Activated naive CD4-positive, alpha-beta T cell treated with anti-CD3 and anti-CD28 coated beads, Interleukin-2, amount 10 ng/mL, durations not matched to agents 7 days and 5 days (primary cell): ENCODE measurements around the gene MPC2.
"Not testable (repeated sequence)": the region's sequence is repeated elsewhere in the genome, so short reads cannot be mapped to it uniquely, and the experiment has no call there.

ENCODE experiments used
- CTCF ChIA-PET: fragments of 350-600 bp; sonication (Branson Sonifier 250); formaldehyde crosslinking; loops from one replicate; lab custom pipeline; 2021; ENCODE audit warnings: antibody characterized with exemption; lab: Charles Lee
- DNase-seq: peaks from one replicate; pipeline ENCODE4 v3.0.0-alpha.2; 2020
- H3K27ac Mint-ChIP-seq: one replicate; pipeline ENCODE4 v1.8.0; 2021; ENCODE audit warnings: mild to moderate bottlenecking, moderate library complexity, mixed read lengths
- H3K27me3 Mint-ChIP-seq: one replicate; pipeline ENCODE4 v1.8.0; 2021; ENCODE audit warnings: mild to moderate bottlenecking, mixed read lengths
- H3K36me3 Mint-ChIP-seq: one replicate; pipeline ENCODE4 v1.8.0; 2021; ENCODE audit warnings: mixed read lengths
- H3K4me1 Mint-ChIP-seq: one replicate; pipeline ENCODE4 v1.8.0; 2021; ENCODE audit warnings: mixed read lengths
- H3K4me3 Mint-ChIP-seq: one replicate; pipeline ENCODE4 v1.8.0; 2021; ENCODE audit warnings: mild to moderate bottlenecking, moderate library complexity, mixed read lengths
- H3K9me3 Mint-ChIP-seq: one replicate; pipeline ENCODE4 v1.8.0; 2021; ENCODE audit warnings: mixed read lengths

Gene MPC2

DNA sequence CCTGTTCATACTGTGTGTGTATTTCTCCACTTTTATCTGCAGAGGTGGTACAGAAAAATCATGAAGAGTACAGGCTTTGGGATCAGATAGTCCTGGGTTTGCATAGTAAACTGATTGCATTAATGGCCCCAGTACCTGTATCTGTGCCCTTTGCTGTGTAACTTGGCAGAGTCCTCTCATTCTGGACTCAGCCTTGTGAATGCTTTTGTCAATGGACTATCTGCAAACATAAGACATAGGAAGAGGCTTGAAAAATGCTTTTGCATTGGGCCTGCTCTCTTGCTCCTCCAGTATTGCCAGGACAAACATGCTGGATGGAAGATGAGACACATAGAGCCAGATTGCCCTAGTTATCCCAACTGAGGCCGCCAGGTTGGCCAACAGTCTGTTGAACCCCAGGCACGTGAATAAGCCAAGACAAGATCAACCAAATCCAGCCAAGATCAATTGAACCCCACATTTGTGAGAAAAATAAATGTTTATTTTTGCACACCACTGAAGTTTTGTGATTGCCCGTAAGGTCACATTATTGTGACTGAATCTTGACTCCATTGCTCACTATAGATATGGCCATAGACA, 60.2 kb downstream of the MPC2 start:
- H3K27me3 Mint-ChIP-seq: peaks cover 13% of the 10 kb centered on the region
- DNase-seq: no peak
- CTCF ChIA-PET: no interaction called here
- H3K27ac Mint-ChIP-seq: no peak overlapping the region
- no peak overlapping the region for H3K4me3 Mint-ChIP-seq
- H3K9me3 Mint-ChIP-seq: no peaks in the 10 kb centered on the region
- no peaks in the 10 kb centered on the region for H3K36me3 Mint-ChIP-seq
- H3K4me1 Mint-ChIP-seq: no peaks in the 10 kb centered on the region

GRCh38 chr1:167871331-167871730, 65.5 kb downstream of the MPC2 start:
- no peaks in the 10 kb centered on the region for H3K36me3 Mint-ChIP-seq
- CTCF ChIA-PET: no interaction called here
- no peaks in the 10 kb centered on the region for H3K4me1 Mint-ChIP-seq
- H3K4me3 Mint-ChIP-seq: no peak overlapping the region
- no peak overlapping the region for H3K27ac Mint-ChIP-seq
- H3K27me3 Mint-ChIP-seq: no peaks in the 10 kb centered on the region
- no peak for DNase-seq
- no peaks in the 10 kb centered on the region for H3K9me3 Mint-ChIP-seq

DNA sequence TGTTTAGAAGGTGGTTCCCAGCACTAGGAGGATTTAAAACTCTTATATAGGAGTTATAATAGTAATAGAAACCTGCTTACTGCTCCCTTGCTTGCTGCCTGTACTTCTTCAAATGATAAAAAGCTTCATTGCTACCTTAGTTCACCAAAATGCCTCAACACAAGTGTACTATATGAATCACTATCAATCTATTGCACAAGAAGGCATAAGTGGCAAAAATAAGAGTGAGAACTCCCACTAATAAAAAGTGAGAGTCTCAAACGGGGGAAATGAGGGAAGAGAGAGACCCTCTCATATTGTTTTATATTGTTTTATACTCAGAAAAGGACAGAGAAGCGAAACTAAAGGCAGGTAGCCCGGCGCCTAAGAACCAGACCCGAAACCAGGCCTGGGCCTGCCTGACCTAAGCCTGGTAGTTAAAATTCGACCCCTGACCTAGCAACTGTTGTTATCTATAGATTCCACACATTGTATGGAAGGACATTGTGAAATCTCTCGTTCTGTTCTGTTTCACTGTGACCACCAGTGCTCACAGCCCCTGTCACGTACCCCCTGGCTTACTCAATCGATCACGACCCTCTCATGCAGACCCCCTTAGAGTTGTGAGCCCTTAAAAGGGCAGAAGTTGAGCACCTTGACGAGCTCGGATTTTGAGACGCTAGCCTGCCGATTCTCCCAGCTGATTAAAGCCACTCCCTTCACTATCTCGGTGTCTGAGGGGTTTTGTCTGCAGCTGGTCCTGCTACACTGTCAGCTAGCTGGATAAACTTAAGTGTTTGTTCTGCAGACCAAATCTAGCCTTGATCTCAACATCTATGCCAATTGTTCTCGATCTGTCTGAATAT, 67.5 kb downstream of the MPC2 start:
- not testable (repeated sequence) for H3K27me3 Mint-ChIP-seq, DNase-seq, H3K27ac Mint-ChIP-seq, H3K36me3 Mint-ChIP-seq, H3K9me3 Mint-ChIP-seq, H3K4me1 Mint-ChIP-seq, H3K4me3 Mint-ChIP-seq
- CTCF ChIA-PET: interaction anchor here (1.2 kb wide), 1 partner anchor 213 kb away, joined by 3 read pairs; no protein-coding TSS in a partner anchor

DNA sequence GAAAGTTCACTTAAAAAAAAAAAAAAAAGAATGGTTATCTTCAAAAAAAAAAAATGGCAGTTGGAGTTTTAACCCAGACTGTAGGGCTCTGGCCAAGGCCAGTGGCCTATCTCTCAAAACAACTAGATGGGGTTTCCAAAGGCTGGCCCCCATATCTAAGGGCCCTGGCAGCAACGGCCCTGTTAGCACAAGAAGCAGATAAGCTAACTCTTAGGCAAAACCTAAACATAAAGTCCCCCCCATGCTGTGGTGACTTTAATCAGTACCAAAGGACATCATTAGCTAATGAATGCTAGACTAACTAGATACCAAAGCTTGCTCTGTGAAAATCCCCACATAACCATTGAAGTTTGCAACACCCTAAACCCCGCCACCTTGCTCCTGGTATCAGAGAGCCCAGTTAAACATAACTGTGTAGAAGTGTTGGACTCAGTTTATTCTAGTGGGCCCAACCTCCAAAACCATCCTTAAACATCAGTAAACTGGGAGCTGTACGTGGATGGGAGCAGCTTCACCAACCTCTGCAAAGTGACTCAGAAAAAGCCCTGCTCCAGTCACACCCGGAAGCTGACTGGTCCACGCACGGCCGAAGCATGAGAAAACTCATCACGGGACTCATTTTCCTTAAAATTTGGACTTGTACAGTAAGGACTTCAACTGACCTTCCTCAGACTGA, 70.0 kb downstream of the MPC2 start:
- H3K27ac Mint-ChIP-seq, H3K9me3 Mint-ChIP-seq, CTCF ChIA-PET, DNase-seq, H3K4me3 Mint-ChIP-seq, H3K36me3 Mint-ChIP-seq, H3K27me3 Mint-ChIP-seq, H3K4me1 Mint-ChIP-seq: not testable (repeated sequence)
